Hepatocyte (in vitro differentiated cells): Measurements from ENCODE around the gene PSMA3. TPM values are rescaled to one million over a fixed set of nuclear protein-coding genes. Genes with fewer than 3 reads are reported as not detected.

Source experiments
- DNase-seq: peaks from one replicate; pipeline ENCODE4 v3.0.0-alpha.2; 2016; ENCODE audit warnings: low spot score
- H2AFZ ChIP-seq: fragments of 200-600 bp; sonication (generic); 2 replicates; pipeline ENCODE4 v1.6.0; 2016; ENCODE audit warnings: antibody characterized with exemption, mild to moderate bottlenecking
- H3K27ac ChIP-seq: fragments of 200-600 bp; sonication (generic); 2 replicates; pipeline ENCODE4 v1.5.1; 2016; ENCODE audit warnings: mild to moderate bottlenecking
- H3K27me3 ChIP-seq: fragments of 200-600 bp; sonication (generic); 2 replicates; pipeline ENCODE4 v1.6.1; 2016
- H3K36me3 ChIP-seq: fragments of 200-600 bp; sonication (generic); replicated peaks from 2 replicates; pipeline ENCODE4 v1.5.1; 2016; ENCODE audit warnings: low read depth; ENCODE audit not compliant: insufficient read depth
- H3K4me1 ChIP-seq: fragments of 200-600 bp; sonication (generic); 2 replicates; pipeline ENCODE4 v1.5.1; 2016; ENCODE audit warnings: mild to moderate bottlenecking, moderate library complexity; ENCODE audit not compliant: insufficient read depth
- H3K4me2 ChIP-seq: fragments of 200-600 bp; sonication (generic); 2 replicates; pipeline ENCODE4 v1.6.0; 2016
- H3K4me3 ChIP-seq: fragments of 200-600 bp; sonication (generic); 2 replicates; pipeline ENCODE4 v1.5.1; 2016; ENCODE audit warnings: mild to moderate bottlenecking
- H3K79me2 ChIP-seq: fragments of 200-600 bp; sonication (generic); 2 replicates; pipeline ENCODE4 v1.6.0; 2017; ENCODE audit warnings: mild to moderate bottlenecking
- H3K9me2 ChIP-seq: fragments of 200-600 bp; sonication (generic); replicated peaks from 2 replicates; pipeline ENCODE4 v1.6.0; 2017; ENCODE audit warnings: mild to moderate bottlenecking; ENCODE audit not compliant: insufficient read depth
- H3K9me3 ChIP-seq: fragments of 200-600 bp; sonication (generic); 2 replicates; pipeline ENCODE4 v1.5.1; 2016; ENCODE audit warnings: low read depth, mild to moderate bottlenecking
- H4K20me1 ChIP-seq: fragments of 200-600 bp; sonication (generic); 2 replicates; pipeline ENCODE4 v1.6.0; 2016; ENCODE audit warnings: mild to moderate bottlenecking; ENCODE audit not compliant: insufficient read depth, poor library complexity, severe bottlenecking
- EZH2 ChIP-seq: fragments of 200-600 bp; sonication (generic); IDR thresholded peaks from 2 replicates; pipeline ENCODE4 v1.6.1; 2016; ENCODE audit warnings: antibody characterized with exemption, mild to moderate bottlenecking, borderline replicate concordance
- EZH2phosphoT487 ChIP-seq: fragments of 200-600 bp; sonication (generic); IDR thresholded peaks from one replicate; pipeline ENCODE4 v1.6.1; 2018; ENCODE audit warnings: antibody characterized with exemption, mild to moderate bottlenecking, low read depth, moderate library complexity; ENCODE audit not compliant: unreplicated experiment, severe bottlenecking
- WGBS: methylation state at CpG from one replicate; pipeline ENCODE4 v1.1.6; 2016; ENCODE audit warnings: low lambda C conversion rate; ENCODE audit errors: missing lambda C conversion rate; 5-methylcytosine and 5-hydroxymethylcytosine counted together
- polyA plus RNA-seq: library from polyadenylated mRNA; unstranded; fragments of >200 nt; fragmentation: Nextera tagmentation; extraction: Ambion mirVana; gene quantifications from 2 replicates; pipeline ENCODE4 v1.2.1, GENCODE V29; 2016
- total RNA-seq: library from RNA; depleted of rRNA; stranded (reverse); fragments of >200 nt; gene quantifications from 2 replicates; pipeline ENCODE4 v1.2.3, GENCODE V29; 2014
- TF ChIP-seq, protein P1 (sequence below): fragments of 200-600 bp; sonication (generic); IDR thresholded peaks from 2 replicates; pipeline ENCODE4 v1.5.1; 2016; ENCODE audit warnings: antibody characterized with exemption, mild to moderate bottlenecking; ENCODE audit not compliant: poor library complexity

Gene PSMA3
- total and polyA plus RNA-seq, 2 experiments from 2014 or later: 152 to 186 TPM

DNA sequence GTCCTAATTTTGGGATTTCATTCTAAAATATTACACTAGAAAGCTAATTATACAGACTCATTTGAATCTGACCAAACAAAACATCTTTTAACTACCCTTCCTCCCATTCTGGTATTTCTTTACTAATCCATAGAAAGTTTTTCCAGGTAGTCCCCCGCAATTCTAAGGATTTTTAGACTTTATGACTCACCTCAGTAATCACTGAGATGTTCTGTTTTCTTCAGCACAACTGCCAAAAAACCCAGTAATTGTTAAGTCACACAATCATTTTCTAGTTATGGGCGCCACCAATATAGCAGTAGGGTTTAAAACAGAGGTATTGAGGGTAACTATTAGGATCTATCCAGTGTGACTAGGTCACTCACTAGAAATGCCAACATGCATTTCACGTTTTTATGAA is 52.1 kb downstream of the PSMA3 start:
- no peaks in the 10 kb centered on the region for H3K9me2 ChIP-seq
- H3K4me2 ChIP-seq: peak overlapping the region; percentile 89
- no peaks in the 10 kb centered on the region for H3K36me3 ChIP-seq
- peaks cover 84% of the 10 kb centered on the region for H3K79me2 ChIP-seq
- no peaks in the 10 kb centered on the region for H3K9me3 ChIP-seq
- H4K20me1 ChIP-seq: peaks cover 53% of the 10 kb centered on the region
- no peak for DNase-seq
- H2AFZ ChIP-seq: no peak overlapping the region
- peaks cover 10% of the 10 kb centered on the region for H3K4me1 ChIP-seq
- peak overlapping the region; percentile 95 for H3K27ac ChIP-seq
- peak overlapping the region; percentile 32 for H3K4me3 ChIP-seq
- TF ChIP-seq, protein P1, sequence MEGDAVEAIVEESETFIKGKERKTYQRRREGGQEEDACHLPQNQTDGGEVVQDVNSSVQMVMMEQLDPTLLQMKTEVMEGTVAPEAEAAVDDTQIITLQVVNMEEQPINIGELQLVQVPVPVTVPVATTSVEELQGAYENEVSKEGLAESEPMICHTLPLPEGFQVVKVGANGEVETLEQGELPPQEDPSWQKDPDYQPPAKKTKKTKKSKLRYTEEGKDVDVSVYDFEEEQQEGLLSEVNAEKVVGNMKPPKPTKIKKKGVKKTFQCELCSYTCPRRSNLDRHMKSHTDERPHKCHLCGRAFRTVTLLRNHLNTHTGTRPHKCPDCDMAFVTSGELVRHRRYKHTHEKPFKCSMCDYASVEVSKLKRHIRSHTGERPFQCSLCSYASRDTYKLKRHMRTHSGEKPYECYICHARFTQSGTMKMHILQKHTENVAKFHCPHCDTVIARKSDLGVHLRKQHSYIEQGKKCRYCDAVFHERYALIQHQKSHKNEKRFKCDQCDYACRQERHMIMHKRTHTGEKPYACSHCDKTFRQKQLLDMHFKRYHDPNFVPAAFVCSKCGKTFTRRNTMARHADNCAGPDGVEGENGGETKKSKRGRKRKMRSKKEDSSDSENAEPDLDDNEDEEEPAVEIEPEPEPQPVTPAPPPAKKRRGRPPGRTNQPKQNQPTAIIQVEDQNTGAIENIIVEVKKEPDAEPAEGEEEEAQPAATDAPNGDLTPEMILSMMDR: no peak
- no peak for TF ChIP-seq EZH2
- TF ChIP-seq EZH2phosphoT487: no peak
- 10% methylated on average over 3 of the region's 3 CpGs for WGBS
- H3K27me3 ChIP-seq: no peaks in the 10 kb centered on the region

DNA sequence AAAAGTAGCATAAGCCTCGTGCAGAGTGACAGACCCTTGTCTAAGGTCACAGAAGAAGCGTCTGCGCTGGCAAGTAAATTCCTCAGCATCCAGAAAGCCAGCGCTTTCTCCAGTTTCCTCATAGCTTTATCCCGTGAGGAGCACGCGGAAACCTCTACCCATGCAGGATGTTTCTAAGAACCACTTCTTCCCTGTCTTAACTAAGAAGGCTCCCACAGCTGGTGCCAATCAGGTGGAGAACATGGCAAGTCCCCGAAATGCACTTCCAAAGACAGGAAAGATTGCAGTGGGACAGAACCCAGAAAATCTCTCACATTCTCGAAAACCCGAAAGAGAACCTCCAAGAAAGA is 52.7 kb downstream of the PSMA3 start:
- H3K4me3 ChIP-seq: peak overlapping the region; percentile 32
- H3K4me1 ChIP-seq: peaks cover 7% of the 10 kb centered on the region
- H3K4me2 ChIP-seq: peak overlapping the region; percentile 89
- no peaks in the 10 kb centered on the region for H3K9me3 ChIP-seq
- H3K9me2 ChIP-seq: no peaks in the 10 kb centered on the region
- H3K79me2 ChIP-seq: peaks cover 82% of the 10 kb centered on the region
- TF ChIP-seq, protein P1: no peak
- no peak for TF ChIP-seq EZH2phosphoT487
- no peak for TF ChIP-seq EZH2
- H3K27ac ChIP-seq: peak overlapping the region; percentile 95
- peaks cover 50% of the 10 kb centered on the region for H4K20me1 ChIP-seq
- DNase-seq: peak; percentile 59
- no peak overlapping the region for H2AFZ ChIP-seq
- H3K36me3 ChIP-seq: no peaks in the 10 kb centered on the region
- WGBS: 1% methylated on average over 8 of the region's 10 CpGs
- H3K27me3 ChIP-seq: no peaks in the 10 kb centered on the region

DNA sequence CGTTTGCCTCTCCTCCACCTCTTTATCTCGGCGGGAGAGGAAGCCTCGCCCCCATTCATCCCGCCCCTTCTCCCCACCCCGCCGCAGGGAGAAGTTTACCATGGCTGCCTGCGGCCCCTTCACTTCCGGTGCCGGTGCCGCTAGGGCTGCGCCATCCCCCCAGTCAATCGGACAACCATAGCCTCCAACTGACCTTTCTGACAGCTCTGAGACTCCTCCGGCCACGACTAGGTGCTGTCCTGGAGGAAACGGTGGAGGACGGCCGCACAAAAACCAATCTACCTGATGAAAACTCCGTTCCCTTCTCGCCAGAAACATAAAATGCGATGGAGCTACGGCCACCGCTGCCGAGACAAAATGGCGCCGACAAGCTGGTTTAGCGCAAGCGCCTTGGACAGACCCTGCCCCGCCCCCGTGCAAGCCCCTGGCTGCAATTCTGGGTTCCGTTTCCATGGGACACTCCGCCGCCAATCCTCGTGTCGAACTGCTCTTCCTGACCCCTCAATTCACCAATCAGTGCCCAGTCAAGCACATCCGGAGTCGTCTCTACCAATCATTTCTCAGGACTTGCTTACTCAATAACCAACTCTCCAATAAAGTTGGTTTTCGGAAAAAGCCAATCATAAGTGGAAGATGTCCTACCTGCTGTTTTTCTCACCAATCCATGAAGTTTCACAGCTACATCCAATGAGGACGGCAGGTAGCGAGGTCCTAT is 53.3 kb downstream of the PSMA3 start:
- under 1% methylated on average over 37 of the region's 40 CpGs for WGBS
- H3K4me3 ChIP-seq: peak overlapping the region; percentile 32
- H4K20me1 ChIP-seq: peaks cover 44% of the 10 kb centered on the region
- no peaks in the 10 kb centered on the region for H3K27me3 ChIP-seq
- no peaks in the 10 kb centered on the region for H3K9me2 ChIP-seq
- no peaks in the 10 kb centered on the region for H3K9me3 ChIP-seq
- peak overlapping the region; percentile 89 for H3K4me2 ChIP-seq
- no peaks in the 10 kb centered on the region for H3K36me3 ChIP-seq
- H3K79me2 ChIP-seq: peaks cover 81% of the 10 kb centered on the region
- H2AFZ ChIP-seq: no peak overlapping the region
- peak overlapping the region; percentile 95 for H3K27ac ChIP-seq
- DNase-seq: peak; percentile 99
- H3K4me1 ChIP-seq: peaks cover 6% of the 10 kb centered on the region
- TF ChIP-seq, protein P1: peak; percentile 14
- TF ChIP-seq EZH2: no peak
